Peyer's patch (tissue), 4 donors: Measurements from ENCODE around the gene C11orf54.

Experiments used
- CTCF ChIP-seq, 6 experiments: fragments of 450-650 bp in 4 of 6; fragments of 200-600 bp in 2 of 6; sonication (generic) in 1 of 6; IDR thresholded peaks; one replicate each; pipeline ENCODE4 v1.5.1; 2017 to 2019; ENCODE audit warnings: antibody characterized with exemption in 6 of 6, mild to moderate bottlenecking in 3 of 6, moderate library complexity in 1 of 6
- POLR2A ChIP-seq, 2 donors: fragments of 450-650 bp; IDR thresholded peaks; one replicate each; pipeline ENCODE4 v1.5.1; 2017; ENCODE audit warnings: antibody characterized with exemption in 2 of 2, mild to moderate bottlenecking in 2 of 2, moderate library complexity in 2 of 2

GRCh38 chr11:93720522-93720921, 20.9 kb upstream of the C11orf54 start:
- TF ChIP-seq CTCF (IDR thresholded peaks at IDR 0.05) (no peak), POLR2A (IDR thresholded peaks at IDR 0.05) (no peak)
